HG02938 (cell line): ENCODE data around the gene TDRD1.
A peak's percentile ranks its signal among the peaks of the same experiment; 100 is the strongest.

Experiments used
- ATAC-seq: cut with Tn5 transposase; IDR thresholded peaks from one replicate; pipeline ENCODE4 v1.9.1; 2021; ENCODE audit warnings: mild to moderate bottlenecking, moderate library complexity; ENCODE audit not compliant: unreplicated experiment

Gene TDRD1

DNA sequence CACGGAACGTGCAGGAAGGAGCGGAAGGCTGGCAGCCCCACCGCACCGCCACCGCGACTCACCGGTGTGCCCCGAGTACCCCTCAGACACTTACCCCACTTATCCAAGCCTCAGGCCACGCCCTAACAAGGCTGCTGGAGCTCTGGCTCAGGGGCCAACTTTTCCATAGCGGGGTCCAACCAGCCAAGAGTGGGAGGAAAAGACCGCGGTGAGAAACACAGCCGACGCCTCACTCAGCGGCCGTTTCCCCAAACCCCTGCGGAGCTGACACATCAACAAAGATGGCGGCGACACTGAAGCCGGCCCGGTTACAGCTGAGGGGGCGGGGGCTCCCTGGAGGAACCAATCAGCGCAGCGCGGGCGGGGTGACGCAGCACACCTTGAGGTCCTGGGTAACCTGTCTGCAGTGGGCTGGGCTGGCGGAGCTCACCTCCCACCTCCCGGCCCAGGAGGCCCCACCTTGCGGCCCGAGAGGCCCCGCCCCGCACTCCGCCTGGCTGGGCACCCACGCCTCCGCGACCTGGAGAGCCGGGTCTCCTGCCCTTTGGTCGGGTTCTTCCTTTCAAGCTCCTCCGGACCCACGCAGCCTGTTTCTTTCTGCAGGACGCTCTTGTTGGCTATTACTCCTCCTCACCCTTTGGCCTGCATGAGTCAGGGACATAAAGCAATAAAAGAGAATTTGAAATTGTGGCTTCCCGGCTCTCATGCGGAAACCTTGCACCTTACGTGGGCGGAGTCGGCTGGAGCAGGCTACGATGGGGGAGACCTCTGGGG lies 5.0 kb upstream of the TDRD1 start, which contains the start of gene CCDC186:
Gene CCDC186 (minus strand): TSS at position 283 of the 774 bp plus-strand sequence. CDS start 10,935 bp downstream, outside the sequence.
- ATAC-seq: peak; percentile 98

DNA sequence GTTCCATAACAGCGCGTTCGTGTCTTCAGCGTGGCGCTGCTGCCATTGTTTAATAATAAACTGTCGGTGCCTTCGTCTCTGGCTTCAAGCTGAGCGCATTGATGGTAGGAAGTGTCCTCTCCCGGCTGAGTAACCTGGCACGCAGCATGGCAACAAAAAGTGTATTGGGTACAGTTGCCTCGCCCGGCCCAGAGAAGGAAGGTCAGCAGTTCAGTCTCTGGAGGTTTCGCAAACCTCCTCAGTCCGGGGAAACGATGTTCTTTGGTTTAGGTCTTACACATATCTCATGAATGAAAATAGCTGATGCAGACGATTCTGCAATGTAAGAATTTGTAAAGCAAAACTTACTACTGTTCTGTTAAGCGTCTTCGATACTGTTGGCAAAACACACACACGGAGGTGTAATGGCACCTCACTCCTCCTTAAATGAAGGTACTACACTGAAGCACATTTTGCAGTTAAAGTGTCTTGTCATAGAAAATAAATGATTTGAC lies 4.4 kb upstream of the TDRD1 start:
- no peak for ATAC-seq

DNA sequence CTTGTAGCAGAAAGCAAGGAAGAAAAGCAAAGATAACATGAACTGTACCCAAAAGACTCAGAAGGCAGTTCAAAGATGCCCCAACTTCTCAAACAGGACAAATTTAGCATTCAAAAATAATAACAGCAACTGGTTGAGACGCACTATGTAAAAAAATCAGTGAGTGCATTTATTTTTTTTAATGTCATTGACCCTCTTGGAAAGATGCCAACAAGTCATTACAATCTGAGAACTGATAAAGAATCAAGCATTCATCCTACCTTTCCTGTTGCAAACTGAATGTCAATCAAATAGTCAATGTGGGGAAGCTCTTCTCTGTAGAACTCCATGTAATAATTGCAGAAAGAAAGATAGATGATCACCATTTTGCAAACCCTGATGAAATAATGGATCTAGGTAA lies 3.5 kb upstream of the TDRD1 start:
- ATAC-seq: no peak

DNA sequence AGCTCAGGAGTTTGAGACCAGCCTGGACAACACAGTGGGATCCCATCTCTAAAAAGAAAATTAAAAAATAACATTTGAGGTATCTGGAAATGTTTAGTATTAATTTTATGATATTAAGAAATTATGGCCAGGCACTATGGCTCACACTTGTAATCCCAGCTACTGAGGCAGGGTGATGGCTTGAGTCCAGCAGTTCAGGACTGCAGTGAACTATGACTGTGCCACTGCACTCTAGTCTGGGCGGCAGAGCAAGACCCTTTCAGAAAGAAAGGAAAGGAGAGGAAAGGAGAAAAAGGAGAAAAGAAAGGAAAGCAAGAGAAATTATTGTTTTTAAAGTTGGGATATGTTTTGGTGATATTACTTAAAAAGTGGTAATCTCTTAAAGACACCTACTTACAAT lies 2.6 kb upstream of the TDRD1 start:
- ATAC-seq: no peak

DNA sequence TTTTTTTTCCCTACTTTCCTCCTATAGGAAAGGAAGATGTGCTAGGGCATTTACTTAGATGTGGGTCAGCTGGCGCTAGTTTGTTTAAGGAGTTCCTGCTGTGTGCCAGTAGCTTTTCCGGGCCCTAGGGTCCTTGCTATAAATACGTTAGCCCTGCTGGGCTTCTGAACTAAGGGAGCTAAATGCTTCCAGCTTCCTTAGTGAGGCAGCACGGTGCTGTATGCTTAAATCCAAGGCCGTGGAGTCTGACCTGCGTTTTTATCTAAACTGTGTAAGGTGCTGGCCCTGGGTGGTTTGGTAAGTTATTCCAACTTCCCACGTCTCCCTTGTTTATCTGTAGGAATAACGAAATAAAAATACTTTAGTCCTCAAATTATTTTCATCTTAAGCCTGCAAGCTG lies 594 bp downstream of the TDRD1 start:
- no peak for ATAC-seq

DNA sequence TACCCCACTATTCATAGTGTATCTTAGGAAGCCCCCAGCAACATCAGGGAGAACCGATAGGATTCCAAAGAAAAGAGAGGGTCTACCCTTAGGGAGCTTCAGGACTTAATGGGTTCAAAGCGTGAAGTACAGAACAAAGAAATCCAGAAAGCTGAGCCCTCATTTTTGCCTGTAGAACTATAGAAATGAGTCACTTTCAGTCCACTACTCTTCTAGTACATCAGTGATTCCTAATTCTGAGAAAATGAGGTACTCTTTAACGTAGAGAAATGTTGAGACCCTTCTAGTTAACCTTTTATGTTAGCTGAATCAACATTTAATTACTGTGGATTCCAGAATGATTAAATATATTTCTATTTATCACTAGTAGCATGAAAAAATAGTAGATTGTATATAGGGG lies 1.8 kb downstream of the TDRD1 start:
- ATAC-seq: peak; percentile 57

DNA sequence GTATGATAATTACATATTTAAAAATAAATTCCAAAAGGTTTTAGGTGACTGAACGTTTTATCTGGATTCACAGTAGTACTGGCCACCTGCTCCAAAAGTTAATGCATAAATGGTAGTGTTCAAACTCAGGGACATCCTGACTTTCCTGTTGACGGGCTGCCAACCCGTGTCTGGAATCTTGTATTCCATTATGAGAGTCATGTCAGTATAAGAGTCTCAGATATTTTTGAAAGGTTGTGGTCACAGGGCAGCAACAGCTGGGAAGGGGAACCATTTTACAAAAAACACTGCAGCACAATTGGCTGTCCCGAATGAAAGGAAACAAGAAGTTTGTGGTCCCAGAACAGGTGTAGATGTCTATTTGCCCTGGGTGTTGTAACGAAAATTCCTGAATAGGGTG lies 2.8 kb downstream of the TDRD1 start:
- ATAC-seq: no peak

DNA sequence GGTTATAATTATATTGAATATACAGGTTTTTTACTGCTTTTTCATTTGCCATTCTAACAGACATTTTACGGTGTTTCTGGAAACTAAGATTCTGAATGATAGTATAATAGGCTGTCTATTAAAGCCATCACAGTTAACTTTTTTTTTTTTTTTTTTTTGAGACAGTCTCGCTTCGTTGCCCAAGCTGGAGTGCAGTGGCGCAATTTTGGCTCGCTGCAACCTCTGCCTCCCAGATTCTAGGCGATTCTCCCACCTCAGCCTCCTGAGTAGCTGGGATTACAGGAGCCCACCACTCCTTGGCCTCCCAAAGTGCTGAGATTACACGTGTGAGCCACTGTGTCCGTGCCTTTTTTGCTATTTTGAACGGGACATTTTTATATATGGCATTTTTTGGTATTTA lies 4.4 kb downstream of the TDRD1 start:
- no peak for ATAC-seq

DNA sequence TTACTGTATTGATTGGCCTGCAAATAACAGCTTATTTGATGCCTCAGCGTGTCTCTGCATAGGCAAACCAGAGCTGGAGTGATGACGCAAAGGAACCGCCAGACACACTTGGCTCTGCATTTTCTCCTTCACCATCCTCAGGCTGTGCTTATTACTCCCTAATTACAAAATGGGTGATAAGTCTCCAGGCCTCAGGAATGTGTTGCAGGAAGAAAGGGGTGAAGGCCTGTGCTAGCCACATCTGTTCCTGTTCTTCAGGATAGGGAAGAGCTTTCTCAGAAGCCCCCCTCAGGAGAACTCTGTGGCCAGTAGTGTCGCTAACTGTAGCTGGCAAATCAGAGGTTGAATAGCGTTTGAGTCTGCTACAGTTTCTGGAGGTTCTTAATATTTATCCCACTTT lies 5.1 kb downstream of the TDRD1 start:
- ATAC-seq: no peak

DNA sequence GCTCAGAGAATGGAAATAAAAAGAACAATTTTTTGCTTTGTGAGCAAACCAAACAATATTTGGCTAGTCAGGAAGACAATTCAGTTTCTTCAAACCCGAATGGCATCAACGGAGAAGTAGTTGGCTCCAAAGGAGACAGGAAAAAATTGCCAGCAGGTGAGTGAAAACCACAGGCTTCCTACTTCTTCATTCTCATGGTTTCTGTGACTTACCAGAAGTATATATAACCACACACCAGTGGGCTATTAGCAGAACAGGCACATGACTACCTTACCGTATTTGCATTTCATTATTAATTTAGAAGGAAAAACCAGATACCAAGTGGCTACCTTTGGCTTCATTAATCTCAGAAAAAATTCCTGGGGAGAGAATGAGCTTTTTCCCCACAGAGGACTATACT lies 8.8 kb downstream of the TDRD1 start:
- no peak for ATAC-seq

DNA sequence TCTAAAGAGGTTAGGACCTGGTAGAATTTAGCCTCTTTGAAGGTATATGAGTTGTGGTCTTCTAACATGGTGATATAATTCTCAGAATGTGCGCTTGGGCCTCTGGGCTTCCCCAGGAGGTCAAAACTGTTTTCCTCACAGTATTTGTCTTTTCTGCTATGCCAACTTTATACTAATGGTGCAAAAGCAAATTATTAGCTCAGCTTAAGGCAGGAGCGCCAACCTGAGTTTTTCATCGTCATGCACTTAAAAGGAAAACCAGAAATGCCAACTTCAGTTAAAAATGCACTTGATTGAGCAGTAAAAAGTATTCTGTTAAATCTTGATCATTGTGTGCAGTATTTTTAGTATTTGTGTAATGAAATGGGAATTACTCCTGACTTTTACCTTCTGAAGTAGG lies 9.7 kb downstream of the TDRD1 start:
- ATAC-seq: no peak

DNA sequence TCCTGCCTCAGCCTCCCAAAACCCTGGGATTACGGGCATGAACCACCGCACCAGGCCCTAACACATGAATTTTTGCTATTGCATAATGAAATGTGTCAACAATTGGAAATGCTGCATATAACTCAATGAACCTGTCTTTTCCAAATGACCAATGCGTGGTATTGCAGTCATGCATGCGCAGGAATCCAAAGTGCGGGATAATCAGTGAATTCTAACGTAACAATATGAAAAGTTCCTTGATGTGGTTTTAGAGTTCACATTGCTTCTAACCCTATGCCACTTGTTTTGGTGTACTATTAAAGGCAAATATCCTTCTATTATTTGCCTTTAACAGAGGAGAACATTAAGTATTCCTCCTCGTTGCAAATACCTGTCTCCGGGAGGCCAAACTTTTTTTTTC lies 10.5 kb downstream of the TDRD1 start:
- ATAC-seq: no peak

DNA sequence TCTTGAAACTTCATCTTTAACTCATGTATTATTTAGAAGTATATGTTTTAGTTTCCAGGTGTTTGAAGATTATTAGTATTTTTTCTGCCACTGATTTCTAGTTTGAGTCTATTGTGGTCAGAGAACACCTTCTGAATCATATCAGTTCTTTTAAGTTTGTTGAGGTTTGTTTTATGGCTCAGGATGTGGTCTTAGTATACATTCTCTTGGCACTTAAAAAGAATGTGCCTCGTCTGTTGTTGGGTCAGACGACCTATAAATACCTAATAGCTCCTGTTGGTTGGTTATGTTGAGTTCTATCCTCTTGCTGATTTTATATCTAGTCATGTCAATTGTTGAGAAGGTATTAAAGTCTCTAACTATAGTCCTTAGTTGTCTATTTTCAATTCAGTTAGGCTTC lies 15.9 kb downstream of the TDRD1 start:
- peak; percentile 97 for ATAC-seq

DNA sequence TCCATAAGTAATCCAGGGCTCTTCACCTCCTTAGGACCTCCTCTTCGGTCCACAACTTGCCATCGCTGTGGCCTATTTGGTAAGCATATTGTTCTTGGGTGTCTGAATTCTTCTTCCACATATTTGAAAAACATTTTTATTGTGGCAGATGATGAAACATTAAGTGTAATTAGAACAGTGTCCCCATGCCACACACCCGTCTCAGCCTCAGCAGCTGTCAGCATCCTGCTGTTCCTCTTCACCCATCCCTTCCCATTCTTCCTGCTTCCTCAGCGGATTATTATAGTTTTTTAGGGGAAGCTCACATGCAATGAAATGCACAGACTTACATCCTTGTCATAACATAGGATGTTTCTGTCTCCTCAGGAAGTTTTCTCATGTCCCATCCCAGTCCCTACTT lies 20.1 kb downstream of the TDRD1 start:
- ATAC-seq: no peak

DNA sequence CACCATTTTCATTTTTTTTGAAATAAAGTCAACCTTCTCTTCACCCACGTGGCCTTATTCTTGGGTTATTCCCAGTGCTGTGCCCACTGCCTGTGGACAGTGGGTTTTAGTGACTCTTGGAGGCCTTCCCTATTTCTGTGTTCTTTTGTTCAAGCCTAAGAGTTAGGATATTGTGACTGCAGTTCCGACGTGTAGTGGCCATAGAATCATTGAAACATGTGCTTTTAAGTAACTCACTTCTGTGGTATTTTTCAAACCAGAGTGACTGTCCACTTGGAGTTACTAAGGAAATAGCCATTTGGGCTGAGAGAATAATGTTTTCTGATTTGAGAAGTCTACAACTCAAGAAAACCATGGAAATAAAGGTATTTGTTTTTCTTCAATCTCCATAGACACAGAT lies 23.7 kb downstream of the TDRD1 start:
- no peak for ATAC-seq

DNA sequence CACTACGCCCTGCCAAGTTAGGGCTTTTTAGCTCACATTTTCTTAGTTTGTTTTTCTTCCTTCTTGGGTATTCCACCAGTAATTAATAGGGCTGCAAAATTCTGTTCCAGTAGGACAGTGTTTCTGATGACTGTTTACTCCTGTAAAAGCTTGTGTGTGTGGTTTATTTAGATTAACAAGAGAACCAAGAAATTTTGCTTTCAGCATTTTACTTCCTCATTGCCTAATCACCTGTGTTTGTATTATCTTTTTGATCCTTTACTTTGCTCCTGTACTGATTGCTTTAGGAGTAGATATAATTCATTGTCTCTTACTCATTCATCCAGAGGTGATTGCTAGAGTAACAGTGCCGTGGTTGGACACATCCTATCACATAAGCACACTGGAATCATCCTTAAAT lies 27.7 kb downstream of the TDRD1 start:
- no peak for ATAC-seq

DNA sequence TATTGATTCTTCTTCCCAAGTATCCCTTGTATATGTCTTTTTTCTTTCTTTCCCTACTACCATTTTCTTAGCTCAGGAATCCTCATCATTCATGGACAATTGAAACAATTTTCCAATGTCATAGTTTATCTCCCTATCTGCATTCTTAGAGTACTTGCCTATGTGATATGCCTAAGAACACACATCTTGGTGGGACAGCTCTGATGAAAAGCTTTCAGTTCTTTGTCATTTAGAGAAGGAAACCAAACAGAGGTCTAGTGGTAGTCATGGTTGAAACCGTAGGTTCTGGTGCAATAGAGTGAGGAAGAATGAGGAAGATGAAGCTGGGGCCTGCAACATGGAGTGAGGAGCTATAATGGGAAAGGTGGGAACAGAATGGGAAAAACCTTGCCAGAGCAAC lies 28.2 kb downstream of the TDRD1 start:
- no peak for ATAC-seq

DNA sequence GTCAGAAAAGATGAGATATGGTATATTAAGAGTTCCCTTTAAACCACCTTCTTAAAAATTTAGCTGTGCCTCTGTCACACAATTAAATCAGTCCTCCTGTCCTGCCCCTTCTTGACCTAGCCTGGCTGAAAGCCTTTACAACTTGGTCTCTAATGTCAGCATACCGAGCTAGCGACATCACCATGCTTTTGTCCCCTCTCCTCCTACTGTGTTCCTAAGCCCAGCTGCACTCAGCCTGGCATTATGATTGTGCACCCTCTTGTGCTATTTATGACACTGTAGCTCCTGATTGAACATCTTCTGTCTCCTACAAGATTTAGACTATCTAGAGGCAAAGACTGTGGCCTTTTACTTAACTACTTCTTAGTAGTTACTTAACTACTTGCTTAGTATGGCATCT lies 29.2 kb downstream of the TDRD1 start:
- ATAC-seq: no peak

DNA sequence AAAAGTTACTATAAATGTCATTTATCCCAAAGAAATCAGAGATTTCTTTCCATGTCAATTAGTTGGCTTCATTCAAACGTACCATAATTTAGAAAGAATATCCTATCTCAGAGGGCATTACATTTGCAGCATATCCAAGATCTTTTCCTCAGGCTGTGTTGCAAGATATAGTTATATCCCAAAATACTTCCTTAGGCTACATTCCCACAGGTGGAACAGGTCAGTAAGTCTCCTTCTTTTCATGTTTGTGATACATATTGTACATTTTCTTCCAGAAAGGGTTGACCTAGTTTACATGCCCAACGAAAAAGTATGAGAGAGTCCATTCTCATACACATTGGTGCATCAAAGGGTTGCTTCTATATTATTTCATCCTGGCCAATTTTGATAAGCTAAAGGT lies 33.0 kb downstream of the TDRD1 start:
- no peak for ATAC-seq

DNA sequence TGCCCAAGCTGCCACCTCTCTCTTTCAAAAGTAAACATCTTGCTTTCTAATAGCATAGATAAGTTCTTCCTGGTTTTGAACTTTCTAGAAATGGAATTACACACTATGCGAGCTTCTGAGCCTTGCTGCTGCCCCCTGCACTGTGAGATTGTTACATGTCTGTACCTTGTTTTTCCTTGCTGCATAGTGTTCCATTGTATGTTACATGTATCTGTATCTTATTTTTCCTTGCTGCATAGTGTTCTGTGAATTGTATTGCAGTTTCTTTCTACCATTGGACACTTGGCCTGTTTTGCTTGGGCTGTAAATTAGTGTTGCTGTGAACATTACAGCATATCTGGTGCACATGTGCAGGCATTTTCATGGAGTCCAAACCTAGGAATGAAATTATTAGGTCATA lies 35.9 kb downstream of the TDRD1 start:
- ATAC-seq: no peak

DNA sequence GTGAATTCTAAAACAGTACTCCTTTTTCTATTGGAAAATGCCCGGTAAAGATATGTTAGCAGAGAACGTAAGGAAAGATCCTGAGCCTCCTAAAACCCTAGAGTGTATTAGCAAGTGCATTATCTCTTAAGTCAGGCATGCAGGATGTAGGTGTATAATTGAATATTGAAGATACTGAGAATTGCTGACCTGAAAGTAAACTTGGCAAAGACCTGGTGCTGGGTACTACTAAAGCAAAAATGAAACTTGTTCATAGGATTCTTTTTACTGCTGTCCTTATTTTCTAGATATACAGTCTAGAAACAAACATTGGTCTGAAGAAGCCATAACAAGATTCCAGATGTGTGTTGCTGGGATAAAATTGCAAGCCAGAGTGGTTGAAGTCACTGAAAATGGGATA lies 41.1 kb downstream of the TDRD1 start:
- ATAC-seq: no peak

DNA sequence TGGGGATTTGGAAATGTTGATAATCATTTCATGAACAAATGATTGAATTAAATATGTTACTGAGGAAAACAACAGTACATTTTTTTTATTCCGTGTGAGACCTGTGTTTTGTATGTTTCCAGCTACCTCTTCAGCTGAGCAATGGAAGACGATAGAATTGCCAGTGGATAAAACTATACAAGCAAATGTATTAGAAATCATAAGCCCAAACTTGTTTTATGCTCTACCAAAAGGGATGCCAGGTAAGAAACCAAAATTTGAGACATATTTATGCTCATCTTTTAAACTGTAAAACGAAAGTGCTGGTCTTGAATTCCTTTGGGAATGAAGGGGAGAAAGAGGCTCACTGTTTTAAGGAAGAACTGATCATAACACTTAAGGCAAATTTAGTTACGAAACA lies 42.1 kb downstream of the TDRD1 start:
- ATAC-seq: no peak

DNA sequence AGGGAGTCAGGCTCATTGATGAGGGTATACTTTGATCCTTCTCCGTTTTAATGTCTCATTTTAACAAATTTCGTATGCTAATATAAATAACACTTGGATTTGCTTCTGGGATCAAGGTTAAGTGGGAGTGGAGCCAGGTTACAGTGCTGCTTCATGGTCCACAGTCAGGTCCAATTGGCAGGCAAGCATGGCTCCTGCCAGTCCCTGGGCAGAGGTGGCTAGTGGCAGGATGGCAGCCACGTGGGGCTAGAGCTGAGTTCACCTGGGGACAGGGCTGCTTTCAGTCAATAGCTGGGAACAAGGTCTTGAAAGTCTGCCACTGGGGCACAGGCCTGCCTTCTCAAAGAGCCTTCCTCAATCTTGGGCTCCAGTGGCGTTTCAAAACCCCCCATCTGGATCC lies 43.9 kb downstream of the TDRD1 start:
- no peak for ATAC-seq
